ENCODE data around the gene EZR.

EZR gene

GRCh38 chr6:158819213-158819976, at the start of gene EZR:
Gene EZR, minus strand, starts transcription at chr6:158819368. Its CDS starts 1,275 bp downstream, at chr6:158818093.
- DNase-seq (ENCODE audit: low read depth in 3 of 3) = peak; percentile 70 to 80 (median 76)

- no peak for DNase-seq (ENCODE audit: low read depth in 3 of 3)
Measured at GRCh38 chr6:158868122-158868480, 48.9 kb upstream of the EZR start.

- DNase-seq (ENCODE audit: low read depth in 3 of 3) = no peak
Measured at GRCh38 chr6:158867381-158868121, 48.4 kb upstream of the EZR start.

GRCh38 chr6:158865769-158866168, 46.6 kb upstream of the EZR start:
- DNase-seq (ENCODE audit: low read depth in 3 of 3) = no peak

GRCh38 chr6:158863646-158864045, 44.5 kb upstream of the EZR start:
- DNase-seq (ENCODE audit: low read depth in 3 of 3) = no peak

GRCh38 chr6:158861686-158862381, 42.7 kb upstream of the EZR start:
- no peak for DNase-seq (ENCODE audit: low read depth in 3 of 3)

GRCh38 chr6:158860279-158860865, 41.2 kb upstream of the EZR start:
- no peak for DNase-seq (ENCODE audit: low read depth in 3 of 3)

- no peak for DNase-seq (ENCODE audit: low read depth in 3 of 3)
Measured at GRCh38 chr6:158856261-158856660, 37.1 kb upstream of the EZR start.

GRCh38 chr6:158854214-158855101, 35.3 kb upstream of the EZR start:
- no peak for DNase-seq (ENCODE audit: low read depth in 3 of 3)

- DNase-seq (ENCODE audit: low read depth in 3 of 3) = no peak
Measured at GRCh38 chr6:158853880-158854213, 34.7 kb upstream of the EZR start.

- DNase-seq (ENCODE audit: low read depth in 3 of 3) = peak; percentile 58 to 78 (median 78)
Measured at GRCh38 chr6:158853072-158853879, 34.1 kb upstream of the EZR start.

GRCh38 chr6:158852312-158853071, 33.3 kb upstream of the EZR start:
- no peak for DNase-seq (ENCODE audit: low read depth in 3 of 3)

- DNase-seq (ENCODE audit: low read depth in 3 of 3) = no peak
Measured at GRCh38 chr6:158850807-158851115, 31.6 kb upstream of the EZR start.

- DNase-seq (ENCODE audit: low read depth in 3 of 3) = peak in 2 of 3 experiments; percentile 13 to 45
Measured at GRCh38 chr6:158849899-158850806, 31.0 kb upstream of the EZR start.

- no peak for DNase-seq (ENCODE audit: low read depth in 3 of 3)
Measured at GRCh38 chr6:158848490-158848895, 29.3 kb upstream of the EZR start.

- DNase-seq (ENCODE audit: low read depth in 3 of 3) = no peak
Measured at GRCh38 chr6:158847786-158848185, 28.6 kb upstream of the EZR start.

GRCh38 chr6:158847012-158847529, 27.9 kb upstream of the EZR start:
- DNase-seq (ENCODE audit: low read depth in 3 of 3) = no peak

Measured in stimulated activated CD4-positive, alpha-beta T cell treated with anti-CD3 and anti-CD28 coated beads, TNF-alpha, amount 100 ng/mL, for 4 hours (primary cell).